Measurements from ENCODE around the gene CNTNAP1.

Gene CNTNAP1

DNA sequence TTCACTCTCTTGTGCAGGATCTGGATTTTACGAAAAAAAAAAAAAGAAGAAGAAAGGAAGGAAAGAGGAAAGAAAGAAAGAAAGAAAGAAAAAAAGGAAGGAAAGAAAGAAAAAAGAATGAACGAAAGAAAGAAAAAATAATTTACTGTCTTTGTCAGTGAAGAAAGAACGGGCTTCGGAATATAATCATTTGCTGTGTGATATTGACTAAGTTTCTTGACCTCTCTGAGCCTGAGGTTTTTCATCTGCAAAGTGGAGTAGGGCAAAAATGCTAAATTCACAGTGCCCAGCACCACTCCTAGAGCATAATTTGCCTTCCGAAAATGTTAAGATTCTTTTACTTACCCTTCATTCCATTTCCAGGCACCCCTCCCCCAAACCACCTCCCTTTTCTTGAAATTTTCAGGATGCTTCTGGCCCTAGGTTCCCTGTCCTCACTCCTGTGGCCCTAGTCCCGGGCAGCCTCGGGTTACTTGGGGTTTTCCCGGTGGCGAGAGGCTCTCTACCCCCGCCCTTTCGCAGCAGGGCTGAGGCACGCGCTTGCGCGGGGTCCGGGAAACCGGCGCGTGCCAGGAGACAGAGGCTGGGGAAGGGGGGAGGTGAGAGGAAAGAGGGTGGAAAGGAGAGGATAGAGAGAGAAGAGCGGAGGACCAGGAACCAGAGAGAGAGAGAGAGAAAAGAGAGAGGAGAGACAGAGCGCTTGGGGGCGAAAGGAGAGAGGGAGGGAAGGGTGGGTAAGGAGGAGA, at the start of gene CNTNAP1:
TSS of gene CNTNAP1 (plus strand) at position 556 of the 746 bp plus-strand sequence. CDS start 299 bp downstream, outside the sequence.
- H3K4me3 ChIP-seq (replicated peaks; ENCODE audit: low read depth, low read length), result peak within 1 kb of the TSS; percentile 58
- TF ChIP-seq, protein P1, sequence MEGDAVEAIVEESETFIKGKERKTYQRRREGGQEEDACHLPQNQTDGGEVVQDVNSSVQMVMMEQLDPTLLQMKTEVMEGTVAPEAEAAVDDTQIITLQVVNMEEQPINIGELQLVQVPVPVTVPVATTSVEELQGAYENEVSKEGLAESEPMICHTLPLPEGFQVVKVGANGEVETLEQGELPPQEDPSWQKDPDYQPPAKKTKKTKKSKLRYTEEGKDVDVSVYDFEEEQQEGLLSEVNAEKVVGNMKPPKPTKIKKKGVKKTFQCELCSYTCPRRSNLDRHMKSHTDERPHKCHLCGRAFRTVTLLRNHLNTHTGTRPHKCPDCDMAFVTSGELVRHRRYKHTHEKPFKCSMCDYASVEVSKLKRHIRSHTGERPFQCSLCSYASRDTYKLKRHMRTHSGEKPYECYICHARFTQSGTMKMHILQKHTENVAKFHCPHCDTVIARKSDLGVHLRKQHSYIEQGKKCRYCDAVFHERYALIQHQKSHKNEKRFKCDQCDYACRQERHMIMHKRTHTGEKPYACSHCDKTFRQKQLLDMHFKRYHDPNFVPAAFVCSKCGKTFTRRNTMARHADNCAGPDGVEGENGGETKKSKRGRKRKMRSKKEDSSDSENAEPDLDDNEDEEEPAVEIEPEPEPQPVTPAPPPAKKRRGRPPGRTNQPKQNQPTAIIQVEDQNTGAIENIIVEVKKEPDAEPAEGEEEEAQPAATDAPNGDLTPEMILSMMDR (IDR thresholded peaks at IDR 0.05; ENCODE audit: low read depth, low read length, missing control alignments), result no peak
- DNase-seq (ENCODE audit: extremely low read depth, low read depth), result no peak

DNA sequence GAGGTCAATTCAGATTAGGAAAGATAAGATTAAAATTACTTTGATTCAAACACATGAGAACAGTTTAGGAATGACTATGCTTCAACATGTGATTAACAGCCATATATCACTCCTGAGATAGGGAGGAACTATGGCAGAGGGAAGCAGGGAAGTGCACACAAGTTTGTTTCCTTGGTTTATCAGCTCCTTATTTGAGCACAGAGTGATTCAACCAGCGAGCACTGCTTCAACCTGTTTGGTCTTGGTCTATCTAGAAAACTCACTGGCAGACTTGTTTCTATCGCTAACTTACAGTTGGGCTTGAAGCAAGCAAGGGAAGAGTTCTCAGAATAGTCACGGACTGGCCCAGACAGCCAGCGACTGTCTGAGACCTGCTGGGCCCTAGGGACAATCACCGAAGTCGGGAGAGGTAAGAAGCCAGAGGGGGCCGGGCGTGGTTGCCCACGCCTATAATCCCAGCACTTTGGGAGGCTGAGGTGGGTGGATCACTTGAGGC, 49.3 kb upstream of the CNTNAP1 start:
- no peak overlapping the region for H3K4me3 ChIP-seq (replicated peaks; ENCODE audit: low read depth, low read length)
- TF ChIP-seq, protein P1 (IDR thresholded peaks at IDR 0.05; ENCODE audit: low read depth, low read length, missing control alignments), result no peak
- no peak for DNase-seq (ENCODE audit: extremely low read depth, low read depth)

DNA sequence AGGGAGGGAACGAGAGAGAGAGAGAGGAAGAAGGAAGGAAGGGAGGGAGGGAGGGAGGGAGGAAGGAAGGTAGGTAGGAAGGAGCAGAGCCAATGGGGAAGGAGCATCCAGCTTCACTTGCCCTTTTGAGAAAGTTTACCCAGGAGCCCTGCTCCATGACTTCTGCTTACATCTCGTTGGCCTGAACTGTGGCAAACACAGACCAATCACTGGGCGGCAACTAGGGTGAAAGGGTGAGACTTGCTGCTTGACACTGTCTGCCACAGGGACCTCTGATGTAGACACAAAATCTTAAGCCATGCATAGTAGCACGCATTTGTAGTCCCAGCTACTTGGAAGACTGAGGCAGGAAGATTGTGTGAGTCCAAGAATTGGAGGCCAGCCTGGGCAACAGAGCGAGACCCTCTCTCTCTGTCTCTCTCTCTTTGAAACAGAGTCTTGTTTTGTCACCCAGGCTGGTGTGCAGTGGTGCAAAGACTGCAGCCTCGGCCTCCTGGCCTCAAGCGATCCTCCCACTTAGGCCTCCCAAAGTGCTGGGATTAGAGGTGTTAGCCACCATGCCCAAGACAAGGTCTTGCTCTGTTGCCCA, 42.7 kb upstream of the CNTNAP1 start:
- TF ChIP-seq, protein P1 (IDR thresholded peaks at IDR 0.05; ENCODE audit: low read depth, low read length, missing control alignments), result no peak
- no peak for DNase-seq (ENCODE audit: extremely low read depth, low read depth)
- no peak overlapping the region for H3K4me3 ChIP-seq (replicated peaks; ENCODE audit: low read depth, low read length)

DNA sequence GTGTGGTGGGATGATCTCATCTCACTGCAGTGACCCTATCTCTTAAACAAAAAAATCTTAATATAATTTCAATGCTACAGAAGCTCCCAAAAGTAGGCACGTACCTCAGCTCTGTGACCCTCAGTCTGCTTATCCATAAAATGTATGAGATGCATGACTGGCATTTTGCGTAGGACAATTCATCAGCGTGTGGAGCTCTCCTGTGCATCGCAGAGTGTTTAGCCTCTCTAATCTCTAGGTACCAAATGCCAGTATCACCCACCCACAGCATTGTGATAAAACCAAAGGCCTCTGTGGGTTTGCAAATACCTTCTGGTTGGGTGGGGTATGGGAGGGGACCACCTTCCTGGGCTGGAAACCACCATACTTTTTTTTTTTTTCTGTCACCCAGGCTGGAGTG, 42.2 kb upstream of the CNTNAP1 start:
- TF ChIP-seq, protein P1 (IDR thresholded peaks at IDR 0.05; ENCODE audit: low read depth, low read length, missing control alignments), result no peak
- DNase-seq (ENCODE audit: extremely low read depth, low read depth), result no peak
- no peak overlapping the region for H3K4me3 ChIP-seq (replicated peaks; ENCODE audit: low read depth, low read length)

DNA sequence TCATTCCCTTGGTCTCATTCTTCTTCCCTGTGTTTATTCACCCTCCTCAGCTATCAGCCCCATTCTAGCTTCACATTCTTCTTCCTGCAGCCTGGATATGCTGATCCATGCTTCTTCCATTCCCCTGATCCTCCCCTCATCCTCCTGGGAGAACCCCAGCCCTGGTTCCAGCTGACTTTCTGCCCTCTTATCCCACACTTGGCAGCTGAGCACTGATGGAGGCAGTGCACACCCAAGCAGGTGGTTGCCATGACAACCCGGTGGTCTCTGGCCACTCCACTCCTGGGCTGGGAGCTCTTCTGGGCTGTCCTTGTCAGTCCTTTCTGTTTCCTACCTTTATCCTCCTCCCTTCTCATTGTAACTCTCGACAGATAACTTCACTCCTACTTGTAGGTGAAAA, 40.0 kb upstream of the CNTNAP1 start:
- TF ChIP-seq, protein P1 (IDR thresholded peaks at IDR 0.05; ENCODE audit: low read depth, low read length, missing control alignments), result no peak
- no peak for DNase-seq (ENCODE audit: extremely low read depth, low read depth)
- H3K4me3 ChIP-seq (replicated peaks; ENCODE audit: low read depth, low read length), result no peak overlapping the region

DNA sequence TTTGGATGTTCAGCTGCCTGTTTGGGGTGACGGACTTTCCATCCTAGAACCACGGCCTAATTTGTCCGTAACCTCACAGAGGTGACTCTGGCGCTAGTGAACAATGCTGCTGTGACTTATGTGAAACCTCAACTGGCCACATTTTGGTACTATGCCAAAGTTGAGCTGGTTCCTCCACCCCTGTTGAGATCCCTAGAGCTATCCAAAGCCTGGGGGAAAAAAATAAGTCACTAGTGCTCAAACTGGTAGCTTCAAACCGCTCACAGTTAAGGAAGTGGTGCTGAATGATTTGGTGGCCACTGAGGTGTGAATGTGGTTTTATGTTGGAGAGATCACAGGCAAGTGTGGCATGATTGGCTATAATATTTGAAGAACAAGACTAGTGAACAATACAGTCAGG, 34.6 kb upstream of the CNTNAP1 start:
- DNase-seq (ENCODE audit: extremely low read depth, low read depth), result no peak
- TF ChIP-seq, protein P1 (IDR thresholded peaks at IDR 0.05; ENCODE audit: low read depth, low read length, missing control alignments), result no peak
- H3K4me3 ChIP-seq (replicated peaks; ENCODE audit: low read depth, low read length), result no peak overlapping the region
